Measurements from ENCODE around the gene SPINK6.

Gene SPINK6, protein sequence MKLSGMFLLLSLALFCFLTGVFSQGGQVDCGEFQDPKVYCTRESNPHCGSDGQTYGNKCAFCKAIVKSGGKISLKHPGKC

DNA sequence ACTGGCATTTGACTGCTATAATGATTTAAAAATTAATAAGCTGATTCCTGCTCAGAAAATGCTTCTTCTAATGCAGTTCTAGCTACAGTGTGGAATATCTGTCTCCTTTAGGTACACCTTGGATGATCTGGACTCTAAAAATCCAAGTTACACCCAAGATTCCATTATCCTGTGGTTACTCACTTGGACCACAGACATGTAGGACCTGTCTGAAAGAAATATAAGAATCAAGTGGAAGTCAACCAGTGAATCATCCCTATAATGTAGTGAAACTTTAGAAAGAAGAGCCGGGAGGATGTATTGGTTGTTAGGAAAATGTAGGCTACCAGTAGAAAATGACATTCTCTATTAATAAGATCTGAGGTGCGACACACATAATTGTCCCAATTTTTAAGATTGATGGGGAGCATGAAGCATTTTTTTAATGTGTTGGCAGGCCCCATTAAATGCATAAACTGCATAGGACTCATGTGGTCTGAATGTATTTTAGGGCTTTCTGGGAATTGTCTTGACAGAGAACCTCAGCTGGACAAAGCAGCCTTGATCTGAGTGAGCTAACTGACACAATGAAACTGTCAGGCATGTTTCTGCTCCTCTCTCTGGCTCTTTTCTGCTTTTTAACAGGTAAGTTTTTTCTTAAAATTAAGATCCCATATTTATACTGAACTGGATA is at the start of gene SPINK6:
Gene SPINK6 (plus strand): TSS at position 512 of the 673 bp plus-strand sequence. CDS start 55 bp downstream, at position 567.
- DNase-seq: no peak

DNA sequence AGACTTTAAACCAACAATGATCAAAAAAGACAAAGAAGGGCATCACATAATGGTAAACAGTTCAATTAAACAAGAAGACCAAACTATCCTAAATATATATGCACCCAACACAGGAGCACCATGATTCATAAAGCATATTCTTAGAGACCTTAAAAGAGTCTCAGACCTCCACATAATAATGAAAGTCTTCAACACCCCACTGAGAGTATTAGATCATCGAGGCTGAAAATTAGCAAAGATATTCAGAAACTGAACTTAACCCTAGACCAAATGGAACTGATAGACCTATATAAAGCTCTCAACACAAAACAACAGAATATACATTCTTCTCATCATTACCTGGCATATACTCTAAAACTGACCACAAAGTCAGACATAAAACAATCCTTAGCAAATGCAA is 46.2 kb upstream of the SPINK6 start:
- DNase-seq: no peak

DNA sequence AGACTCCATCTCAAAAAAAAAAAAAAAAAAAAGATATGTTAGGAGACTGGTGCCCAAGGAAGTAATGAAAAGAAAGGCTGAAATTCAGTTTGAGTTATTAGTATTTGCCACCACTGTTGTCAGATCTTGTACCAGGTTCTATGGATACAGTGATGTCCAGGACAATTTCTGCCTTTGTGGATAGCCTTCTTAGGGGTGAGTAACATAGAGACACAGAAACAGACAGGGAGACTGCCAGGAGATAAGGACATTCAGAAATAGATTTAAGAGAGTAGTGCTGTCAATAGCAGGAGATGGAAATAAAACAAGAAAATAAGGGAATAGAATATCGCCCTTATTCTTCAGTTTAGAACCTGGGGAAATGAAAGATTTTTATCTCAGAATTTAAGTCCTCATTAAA is 40.8 kb upstream of the SPINK6 start:
- no peak for DNase-seq

DNA sequence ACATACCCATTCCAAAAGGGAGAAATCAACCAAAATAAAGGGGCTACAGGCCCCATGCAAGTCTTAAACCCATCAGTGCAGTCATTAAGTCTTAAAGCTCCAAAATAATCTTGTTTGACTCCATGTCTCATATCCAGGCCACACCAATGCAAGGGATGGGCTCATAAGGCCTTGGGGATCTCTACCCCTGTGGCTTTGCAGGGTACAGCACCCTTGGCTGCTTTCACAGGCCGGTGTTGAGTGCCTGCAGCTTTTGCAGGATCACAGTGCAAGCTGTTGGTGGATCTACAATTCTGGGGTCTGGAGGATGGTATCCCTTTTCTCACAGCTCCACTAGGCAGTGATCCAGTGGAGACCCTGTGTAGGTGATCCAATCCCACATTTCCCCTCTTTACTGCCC is 39.5 kb upstream of the SPINK6 start:
- no peak for DNase-seq

DNA sequence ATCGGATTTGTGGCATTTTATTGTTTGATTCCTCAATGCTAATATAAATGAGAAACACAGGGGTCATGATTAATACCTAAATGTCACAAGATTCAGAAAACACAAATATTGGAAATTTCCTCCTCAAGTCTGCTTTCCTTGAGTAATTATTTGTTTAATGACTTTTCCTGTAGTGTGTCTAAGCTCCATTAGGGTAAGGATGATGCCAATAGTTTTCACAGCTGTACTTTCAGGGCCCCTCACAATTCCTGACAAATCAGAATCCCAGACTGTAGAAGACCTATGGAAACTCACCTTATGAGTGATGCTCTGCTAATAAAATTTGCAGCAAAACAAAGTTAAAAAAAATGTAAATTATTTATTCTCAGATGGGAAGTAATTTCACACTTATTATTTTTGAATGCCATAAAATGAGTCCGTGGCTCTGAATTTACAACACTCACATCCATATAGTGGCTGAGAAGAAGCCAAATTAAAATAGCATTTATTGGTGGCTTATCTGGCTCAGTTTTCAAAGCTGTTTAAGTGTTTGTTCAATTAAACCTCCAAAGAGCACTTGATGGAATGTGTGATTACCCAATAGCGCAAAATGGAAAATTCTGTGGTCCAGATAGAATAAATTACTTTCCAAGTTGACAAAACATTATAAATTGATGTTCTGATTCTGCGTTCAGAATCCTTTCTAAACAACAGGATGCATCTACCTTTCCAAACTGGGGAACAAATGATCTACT is 36.1 kb upstream of the SPINK6 start:
- DNase-seq: no peak

DNA sequence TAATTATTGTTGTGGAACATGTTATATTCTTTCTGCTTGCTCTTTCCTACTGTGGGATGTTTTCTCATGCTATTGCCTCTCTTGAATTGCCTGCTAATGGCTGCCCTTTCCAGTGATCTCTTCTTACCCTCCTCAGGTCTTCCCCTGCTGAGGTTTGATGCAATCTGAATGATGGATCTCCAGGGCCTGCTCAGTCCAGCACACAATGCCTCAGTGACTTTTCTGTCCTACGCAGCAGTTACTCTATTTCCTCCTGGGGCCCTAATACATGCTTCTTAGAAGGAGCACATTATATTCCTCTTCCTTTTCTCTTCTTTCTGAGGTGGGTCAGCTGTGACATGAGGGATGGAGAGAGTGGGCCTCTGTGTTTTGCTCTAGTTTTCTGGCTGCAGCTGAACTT is 34.6 kb upstream of the SPINK6 start, which contains the start of gene SPINK14:
Gene SPINK14 (plus strand): TSS at position 301 of the 400 bp plus-strand sequence. CDS start 1,187 bp downstream, outside the sequence.
- DNase-seq: no peak

DNA sequence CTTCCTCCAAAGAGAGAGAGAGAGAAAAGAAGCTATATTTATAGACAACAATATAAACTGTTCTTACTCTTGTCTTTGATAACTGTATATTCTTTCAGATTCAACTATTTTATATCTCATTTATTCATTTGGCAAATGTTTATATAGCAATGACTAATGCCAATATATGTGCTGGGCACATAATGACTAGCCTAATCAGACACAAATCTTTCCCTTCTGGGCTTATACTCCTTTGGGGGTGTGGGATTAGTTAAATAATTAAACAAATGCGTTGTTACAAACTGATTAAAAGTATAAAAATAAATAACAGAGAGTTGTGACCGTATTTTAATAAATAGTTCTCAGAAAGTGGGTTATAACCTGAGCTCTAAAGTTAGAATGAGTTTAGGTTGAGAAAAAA is 30.5 kb upstream of the SPINK6 start:
- DNase-seq: no peak

DNA sequence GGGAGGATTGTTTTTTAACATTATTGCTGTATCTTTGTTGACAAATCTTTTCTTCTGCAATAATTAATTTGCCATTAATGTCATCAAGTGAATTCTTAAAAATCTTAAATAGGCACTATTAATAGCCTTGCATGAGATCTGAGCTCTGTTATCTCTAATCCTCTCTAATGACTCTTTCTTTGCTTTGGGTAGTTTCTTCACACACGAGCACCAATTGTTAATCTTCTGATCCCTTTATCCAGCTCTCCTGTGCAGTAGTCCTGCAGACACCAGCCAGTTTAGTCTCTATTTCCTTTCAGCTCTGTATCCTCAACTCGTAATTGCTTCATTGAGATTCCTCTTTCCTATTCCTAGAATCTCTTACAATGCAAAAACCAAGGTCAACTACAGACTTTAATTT is 26.4 kb upstream of the SPINK6 start:
- DNase-seq: no peak

DNA sequence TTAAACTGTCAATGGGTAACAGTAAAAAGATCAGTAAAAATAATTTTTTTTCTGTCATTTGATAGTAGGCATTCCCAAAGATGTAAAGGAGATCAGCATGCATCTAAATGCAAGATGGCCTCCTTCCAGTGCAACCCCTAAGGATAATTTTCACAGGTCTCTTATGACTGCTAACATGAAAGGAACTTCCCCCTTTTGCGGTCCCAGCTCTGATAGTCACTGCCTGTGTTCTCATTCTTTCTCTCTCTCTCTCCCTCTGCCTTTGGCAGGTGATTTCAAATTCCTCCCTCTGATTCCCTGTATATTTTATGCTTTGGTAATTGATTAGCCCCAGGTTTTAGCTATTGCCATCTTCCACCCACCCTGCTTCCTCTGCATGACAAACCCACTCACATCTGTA is 25.6 kb upstream of the SPINK6 start:
- DNase-seq: no peak

DNA sequence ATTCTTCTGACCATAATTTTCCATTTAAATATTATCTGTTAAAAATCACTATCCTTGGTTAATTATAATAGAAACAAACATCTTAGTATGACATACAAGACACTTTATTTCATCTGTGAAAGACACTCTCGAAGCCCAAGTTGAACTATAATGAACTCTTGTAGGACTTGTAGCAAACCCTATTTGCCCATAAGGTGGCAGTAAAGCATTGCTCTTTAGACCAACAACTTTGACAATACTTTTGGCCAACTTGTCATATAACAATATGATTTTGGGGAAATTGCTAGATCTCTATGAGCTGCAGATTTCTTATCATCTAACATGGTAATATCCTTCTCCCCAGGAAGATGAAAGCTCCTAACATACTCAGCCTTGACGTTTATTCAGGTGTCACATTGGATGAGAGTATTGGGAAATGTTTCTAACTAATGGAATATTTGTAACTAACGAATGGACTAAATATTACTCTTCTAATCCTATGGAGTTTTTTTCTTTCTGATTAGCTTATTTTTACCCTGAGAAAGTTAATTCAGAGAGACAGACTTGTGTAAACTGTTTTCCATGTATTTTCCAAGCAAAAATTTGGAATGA is 23.5 kb upstream of the SPINK6 start:
- no peak for DNase-seq

DNA sequence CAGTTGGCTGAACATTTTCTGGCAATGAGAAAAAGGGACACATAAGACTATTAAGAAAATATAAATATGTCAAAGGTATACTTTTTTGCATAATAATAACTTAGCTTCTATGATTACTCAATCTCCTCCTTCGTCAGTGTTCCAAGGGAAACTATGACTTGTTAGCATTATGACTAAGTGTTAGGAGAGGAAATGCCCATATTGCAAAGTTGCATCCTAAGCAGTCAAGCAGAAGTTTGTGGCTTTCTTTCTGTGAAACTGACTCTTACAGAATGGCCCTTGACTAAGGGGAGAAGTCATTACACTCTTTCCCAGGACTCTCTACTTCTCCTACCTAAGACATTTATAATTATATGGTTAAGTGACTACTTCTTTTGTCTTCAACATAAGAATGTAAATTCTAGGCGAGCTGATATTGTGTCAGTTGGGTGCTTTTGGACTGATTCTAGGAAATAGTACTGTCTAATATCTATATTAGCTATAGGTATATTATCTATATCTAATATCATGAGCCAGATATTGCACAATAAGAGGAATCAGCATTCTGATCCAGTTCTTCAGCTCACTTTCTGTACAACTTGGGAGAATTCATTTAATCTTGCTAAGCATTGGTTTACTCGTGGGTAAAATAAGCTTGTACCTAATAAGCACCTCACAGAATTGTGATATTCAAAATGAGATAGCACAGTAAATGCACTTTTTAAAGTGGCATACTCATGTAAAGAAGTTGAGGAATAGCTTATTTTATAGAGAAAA is 16.4 kb upstream of the SPINK6 start:
- no peak for DNase-seq

DNA sequence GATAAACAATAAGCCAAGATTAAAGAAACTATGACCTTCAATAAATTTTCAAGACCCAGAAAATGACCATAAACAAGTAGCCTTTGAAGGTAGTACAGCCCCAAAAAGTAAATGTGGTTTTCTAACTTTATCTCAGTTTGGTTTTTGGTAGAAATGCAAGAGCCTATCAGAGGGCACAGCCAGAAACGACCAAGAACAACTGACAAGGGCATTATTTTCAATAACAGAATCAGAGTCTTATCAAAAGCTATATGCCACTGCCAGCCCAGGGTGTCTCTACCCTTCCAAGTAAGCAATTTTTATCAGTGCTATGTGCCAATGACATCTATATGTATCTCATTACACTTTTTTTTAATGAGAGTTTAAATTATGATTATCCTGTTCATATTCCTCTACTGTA is 11.8 kb upstream of the SPINK6 start:
- DNase-seq: no peak

DNA sequence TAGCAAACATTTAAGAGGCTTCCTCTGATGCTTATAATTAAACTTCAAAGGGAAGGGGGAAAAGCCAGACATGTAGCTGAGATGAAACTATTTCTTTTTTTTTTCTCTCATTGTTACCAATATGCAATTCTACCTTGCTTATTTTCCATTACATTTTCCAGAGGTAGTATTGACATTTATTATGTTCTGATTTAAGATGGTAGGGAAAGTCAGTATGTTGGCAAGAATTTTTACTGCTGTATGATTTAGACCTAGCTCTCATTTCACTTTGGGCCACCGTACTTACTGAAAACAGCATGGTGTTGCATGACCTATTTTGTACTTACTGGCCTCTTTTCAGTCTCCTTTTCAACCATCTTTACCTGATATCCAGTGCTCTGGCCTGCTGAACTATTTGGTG is 9.6 kb upstream of the SPINK6 start:
- no peak for DNase-seq

DNA sequence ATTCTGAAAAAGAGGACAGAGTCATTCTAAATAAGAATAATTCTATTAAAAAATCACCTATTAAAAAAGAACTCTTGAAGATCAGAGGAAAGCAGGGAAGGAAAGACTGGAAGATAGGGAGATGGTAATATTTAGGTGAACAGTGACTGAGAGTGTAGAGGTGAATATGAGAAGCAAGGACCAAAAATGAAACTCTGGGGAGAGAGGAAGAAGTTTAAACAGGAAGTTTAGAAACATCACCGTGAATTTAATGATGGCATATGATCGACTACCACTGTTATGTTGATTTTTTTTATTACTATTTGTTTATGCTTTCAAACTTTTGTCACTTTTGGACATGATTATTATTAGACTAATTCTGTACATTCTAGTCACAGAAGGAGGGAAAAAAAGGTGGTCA is 1.7 kb upstream of the SPINK6 start:
- no peak for DNase-seq

DNA sequence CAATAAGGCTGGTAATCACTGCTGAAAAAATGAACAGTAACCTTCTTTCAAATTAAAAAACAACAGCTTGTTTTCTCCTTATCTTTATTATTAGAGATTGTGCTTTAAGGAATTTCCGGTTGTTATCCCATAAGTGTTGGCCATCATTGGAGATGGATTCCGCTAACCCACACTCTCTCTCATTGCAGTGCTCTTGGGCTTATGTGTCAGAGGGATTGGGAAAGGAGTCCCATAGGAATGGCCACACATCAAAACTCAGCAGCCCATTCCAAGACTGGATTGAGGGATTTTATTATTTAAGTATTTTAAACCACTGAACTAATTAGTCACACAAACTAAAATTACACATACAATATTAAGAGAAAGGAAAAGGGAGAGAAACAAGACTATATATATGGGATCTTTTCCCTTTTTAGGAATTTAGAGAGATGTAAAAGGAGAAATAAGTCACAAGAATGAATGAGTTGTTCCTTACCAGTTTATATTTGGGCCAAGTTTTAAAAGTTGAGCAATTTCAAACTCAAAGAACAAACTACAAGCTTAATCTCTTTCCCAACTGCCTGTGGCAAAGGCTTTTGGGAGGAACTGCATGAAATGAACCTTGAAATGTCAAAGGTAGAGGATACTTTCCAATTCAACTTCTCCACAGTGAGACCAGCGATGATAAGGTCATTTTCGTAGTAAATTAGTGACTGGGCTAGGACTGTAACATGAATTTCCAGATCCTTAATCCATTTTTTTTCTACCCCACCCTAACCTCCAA is 2.4 kb downstream of the SPINK6 start:
- DNase-seq: no peak

DNA sequence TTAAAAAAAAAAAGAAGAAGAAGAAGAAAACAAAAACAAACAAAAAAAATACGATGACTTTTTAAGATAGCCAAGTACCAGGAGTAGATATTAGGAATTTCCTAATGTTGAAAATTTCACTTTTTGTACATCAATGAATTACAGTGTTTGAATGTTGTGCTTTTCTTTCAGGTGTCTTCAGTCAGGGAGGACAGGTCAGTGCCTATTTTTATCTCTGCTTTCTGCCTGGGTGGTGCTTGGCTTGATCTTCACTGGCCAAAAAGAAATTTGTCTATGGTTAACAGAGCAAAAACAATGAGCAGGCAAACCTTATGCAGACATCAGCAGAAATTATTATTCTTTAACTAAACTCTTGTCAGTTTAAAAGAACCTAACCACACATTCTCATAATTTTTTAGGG is 3.0 kb downstream of the SPINK6 start:
- no peak for DNase-seq

DNA sequence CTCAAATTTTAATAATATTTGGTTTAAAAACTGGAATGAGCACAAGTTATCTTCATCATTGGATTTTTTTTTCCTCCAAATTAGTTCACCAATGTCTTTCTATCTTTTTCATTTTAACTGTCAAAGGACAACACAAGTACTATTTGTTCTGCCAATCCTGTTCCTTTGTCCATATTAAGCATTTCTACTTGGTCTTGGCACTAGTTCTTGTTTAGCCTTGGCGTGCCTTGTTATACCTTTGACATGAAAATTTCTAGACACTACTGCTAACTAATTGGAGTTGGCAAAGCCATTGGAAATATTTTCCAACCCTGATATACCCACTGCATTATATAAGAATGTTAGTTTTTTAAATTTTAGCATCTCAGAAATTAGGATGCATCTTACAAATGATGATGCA is 3.8 kb downstream of the SPINK6 start:
- DNase-seq: no peak

DNA sequence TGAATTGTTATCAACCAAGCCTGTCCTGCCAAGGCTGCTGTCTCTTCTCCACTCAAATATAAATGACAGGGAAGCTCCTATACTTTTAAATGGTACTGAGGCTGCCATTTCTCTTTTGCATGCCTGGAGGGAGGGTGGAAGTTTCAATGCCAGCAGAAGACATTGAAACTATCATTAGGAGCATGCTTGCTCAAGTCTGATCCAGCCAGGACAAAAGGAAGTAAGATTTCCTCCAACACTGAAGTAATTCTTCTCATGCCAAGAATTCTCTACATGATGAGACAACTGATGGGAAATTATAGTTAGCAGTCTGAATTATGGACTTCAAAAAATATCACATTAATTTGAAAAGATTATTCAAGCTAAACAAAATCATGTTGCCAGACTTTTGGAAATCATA is 5.4 kb downstream of the SPINK6 start:
- no peak for DNase-seq

DNA sequence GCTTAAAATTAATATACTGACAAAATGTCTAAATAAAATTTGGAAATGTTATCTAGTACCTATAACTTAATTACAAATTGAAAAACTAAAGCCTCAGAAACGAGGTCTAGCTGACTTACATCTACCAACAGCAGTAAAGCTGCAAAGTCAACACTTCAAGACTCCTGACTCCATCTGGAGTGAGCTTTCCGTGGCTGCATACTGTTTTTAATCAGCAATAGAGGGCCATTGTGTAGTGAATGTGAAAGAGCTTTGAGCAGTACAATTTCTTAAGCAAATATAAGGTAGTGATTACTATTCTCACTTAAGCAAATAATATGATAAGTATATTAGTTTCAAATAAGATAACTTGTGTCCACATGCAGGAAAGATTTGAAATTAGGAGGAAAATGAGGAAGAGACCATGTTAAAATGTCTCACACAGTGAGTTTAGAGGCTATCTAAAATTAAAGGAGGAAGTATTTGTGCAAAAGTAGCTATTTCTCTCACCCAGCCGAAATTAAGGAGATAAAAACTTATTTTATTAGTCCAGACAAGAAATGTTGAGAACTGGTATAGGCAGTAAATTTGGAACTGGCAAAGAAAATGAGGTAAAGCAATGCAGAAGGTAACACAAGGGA is 6.4 kb downstream of the SPINK6 start:
- no peak for DNase-seq

DNA sequence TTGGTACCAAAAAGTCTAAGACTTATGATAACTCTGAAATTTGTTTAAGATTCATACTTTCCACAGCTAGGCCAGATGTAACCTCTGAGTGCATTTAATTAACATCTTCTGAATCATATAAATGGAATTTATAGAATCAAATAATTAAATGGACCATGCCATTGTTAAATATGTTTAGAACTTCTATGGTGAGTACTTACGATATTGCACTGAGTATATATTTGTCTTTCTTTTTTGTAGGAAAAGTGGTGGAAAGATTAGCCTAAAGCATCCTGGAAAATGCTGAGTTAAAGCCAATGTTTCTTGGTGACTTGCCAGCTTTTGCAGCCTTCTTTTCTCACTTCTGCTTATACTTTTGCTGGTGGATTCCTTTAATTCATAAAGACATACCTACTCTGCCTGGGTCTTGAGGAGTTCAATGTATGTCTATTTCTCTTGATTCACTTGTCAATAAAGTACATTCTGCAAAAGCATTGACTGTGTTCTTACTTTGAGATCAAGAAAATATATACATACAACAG is 11.9 kb downstream of the SPINK6 start:
- no peak for DNase-seq

DNA sequence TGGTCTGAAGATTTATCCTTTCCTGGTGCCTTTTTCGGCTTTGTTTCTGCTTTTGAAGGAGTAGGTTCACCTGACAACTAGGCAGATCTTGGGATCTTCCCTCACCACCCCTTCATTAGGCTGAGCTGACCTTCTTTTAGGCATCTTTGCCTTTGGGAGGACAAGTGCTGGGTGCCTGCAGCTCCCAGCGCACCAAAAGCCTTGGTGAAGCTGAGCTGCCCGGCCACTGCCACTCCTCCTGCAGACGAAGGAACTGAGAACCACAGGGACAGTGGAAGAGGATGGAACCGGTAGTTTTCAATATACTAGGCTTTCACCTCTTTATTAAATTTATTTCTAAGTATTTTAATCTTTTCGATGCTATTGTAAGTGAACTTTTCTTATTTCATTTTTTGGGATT is 18.7 kb downstream of the SPINK6 start:
- DNase-seq: no peak

Measured in 8988T (cell line).